IPS-18c (cell line): ENCODE measurements around the gene SHROOM4.

Experiments used
- H3K4me3 ChIP-seq: 2 replicates; pipeline ENCODE4 v1.7.0; 2013; ENCODE audit warnings: low read depth, mild to moderate bottlenecking, low read length, moderate library complexity; ENCODE audit not compliant: insufficient read depth
- H3K9me3 ChIP-seq: one replicate; pipeline ENCODE4 v1.6.1; 2013; ENCODE audit warnings: mild to moderate bottlenecking, low read length, moderate library complexity; ENCODE audit not compliant: control insufficient read depth, insufficient read depth

The SHROOM4 gene

DNA sequence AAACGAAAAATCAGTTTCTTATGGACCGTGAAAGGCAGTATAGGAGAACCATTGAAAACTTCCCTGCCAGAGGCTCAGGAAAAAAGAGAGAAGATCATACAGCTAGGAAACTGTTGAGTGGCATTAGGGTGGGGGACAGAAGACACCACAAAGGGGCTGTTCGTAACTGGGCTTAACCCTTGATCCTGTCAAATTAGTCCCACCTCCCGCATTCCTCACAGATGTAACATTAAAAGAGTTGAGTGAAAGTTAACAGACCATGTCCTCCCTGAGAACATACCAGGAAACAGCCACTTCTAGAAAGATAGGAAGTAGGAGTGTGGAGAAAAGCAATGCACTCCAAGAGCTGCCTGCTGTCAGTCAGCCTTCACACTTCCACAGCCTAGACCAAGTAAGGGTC lies 8.7 kb downstream of the SHROOM4 start:
- peaks cover 2% of the 10 kb centered on the region for H3K9me3 ChIP-seq
- no peak overlapping the region for H3K4me3 ChIP-seq

DNA sequence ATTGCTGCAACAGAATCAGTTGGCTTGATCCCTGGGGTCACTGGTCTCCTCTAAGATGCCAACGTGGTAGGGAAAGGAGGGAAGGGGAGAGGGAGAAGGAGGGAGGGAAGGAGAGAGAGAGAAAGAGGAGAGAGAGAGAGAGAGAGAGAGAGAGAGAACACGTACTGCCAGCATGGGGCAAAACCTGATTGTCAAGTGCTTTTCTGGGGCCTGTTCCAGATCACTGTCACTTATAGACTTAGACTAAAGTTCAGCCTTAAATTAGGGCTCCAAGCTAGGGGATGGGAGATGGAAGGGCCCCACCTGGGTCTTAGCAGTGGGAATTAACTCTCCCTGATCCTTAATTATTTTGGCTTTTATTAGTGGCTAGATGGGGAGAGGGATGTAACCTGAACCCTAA lies 12.9 kb downstream of the SHROOM4 start:
- peaks cover 7% of the 10 kb centered on the region for H3K9me3 ChIP-seq
- H3K4me3 ChIP-seq: no peak overlapping the region

DNA sequence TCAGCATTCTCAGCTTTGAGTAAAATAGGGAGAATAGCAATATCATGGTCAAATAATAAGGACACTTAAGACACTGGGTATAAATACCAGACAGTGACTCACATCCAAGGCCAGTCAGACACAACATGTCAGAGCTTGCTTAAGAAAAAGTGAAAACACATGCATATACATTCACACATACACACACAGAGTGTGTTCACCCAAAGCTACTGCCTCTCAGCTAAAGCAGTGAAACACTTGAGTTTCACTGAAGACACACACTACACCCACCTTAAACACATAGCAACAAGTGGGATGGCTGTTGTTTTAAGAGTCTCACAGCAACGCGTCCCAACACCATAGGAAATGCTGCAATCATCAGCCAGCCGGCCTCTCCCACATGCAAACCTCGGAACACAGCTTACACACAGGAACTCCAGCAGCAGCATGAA lies 14.4 kb downstream of the SHROOM4 start:
- Histone ChIP-seq H3K4me3 (no peak overlapping the region), H3K9me3 (peaks cover 7% of the 10 kb centered on the region)

DNA sequence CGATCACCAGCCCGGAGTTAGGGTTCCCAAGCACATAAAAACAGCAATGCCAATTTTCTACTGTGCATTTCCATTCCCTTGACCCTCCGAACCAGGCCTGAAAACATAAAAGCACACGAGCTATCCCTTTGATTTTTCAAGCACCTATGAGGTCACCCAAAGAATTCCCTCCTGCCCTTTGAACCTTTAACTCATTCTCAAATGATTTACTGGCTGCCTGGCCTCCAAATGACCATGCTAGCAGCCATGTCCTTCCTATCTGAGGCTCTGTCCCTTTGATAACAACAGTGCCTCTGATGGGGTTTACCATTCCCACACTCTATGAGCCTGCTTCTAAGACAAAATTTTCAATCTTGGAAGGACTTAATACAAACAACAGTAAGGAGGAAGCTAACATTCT lies 15.2 kb downstream of the SHROOM4 start:
- no peak overlapping the region for H3K4me3 ChIP-seq

DNA sequence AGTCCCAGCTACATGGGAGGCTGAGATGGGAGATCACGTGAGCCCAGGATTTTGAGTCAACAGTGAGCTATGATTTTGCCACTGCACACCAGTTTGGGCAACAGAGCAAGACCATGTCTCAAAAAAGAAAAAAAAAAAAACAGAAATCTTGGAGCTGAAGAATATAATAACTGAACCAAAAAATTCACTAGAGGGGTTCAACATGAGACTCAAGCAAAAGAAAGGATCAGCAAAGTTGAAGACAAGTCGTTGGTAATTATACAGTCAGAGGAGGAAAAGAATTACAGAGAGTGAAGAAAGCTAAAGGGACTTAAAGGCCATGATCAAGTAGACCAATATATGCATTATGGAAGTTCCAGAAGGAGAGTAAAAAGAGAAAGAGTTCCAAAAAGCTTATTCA lies 26.9 kb downstream of the SHROOM4 start:
- Histone ChIP-seq H3K9me3 (no peaks in the 10 kb centered on the region), H3K4me3 (no peak overlapping the region)

More for the DNA sequence above, 15.2 kb downstream of the SHROOM4 start:
- peaks cover 7% of the 10 kb centered on the region for H3K9me3 ChIP-seq

DNA sequence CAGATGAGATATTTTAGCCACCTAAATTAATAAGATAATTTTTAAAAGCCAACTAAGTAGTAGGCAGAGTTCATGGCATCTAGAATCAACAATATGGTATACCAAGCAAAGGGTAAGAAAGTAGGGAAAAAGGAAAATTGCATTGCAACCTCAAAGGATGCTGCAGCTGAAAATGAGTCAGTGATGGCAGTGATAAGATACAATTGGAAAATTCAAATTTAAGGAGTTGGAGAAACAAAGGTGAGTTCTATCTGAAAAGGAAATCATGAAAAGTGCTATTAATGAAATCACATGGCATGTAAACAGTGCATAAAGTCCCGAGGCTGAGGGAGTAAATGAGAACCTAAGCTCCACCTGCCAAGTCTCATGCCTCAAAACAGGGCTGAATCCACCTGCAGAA lies 33.9 kb downstream of the SHROOM4 start:
- Histone ChIP-seq H3K9me3 (peaks cover 3% of the 10 kb centered on the region), H3K4me3 (no peak overlapping the region)

DNA sequence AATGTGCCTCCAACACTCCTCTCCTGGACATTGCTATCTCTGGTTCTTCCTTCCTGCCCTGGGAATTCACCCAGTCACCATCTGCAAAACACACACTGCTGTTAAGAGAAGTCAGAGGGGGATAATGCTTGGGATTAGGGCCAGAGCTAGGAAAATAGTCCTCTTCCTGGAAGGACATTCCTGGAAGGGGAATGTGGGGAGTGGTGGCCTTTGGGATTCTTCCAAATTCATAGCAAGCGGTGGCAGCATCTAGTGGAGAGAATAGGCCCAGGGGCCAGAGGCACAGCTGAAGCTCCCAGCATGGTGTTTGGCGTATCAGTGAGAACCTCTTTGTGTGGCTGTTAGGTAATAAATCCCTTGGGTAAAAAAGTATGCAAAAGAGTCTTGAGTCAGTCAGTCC lies 34.3 kb downstream of the SHROOM4 start:
- peaks cover 3% of the 10 kb centered on the region for H3K9me3 ChIP-seq
- H3K4me3 ChIP-seq: no peak overlapping the region

DNA sequence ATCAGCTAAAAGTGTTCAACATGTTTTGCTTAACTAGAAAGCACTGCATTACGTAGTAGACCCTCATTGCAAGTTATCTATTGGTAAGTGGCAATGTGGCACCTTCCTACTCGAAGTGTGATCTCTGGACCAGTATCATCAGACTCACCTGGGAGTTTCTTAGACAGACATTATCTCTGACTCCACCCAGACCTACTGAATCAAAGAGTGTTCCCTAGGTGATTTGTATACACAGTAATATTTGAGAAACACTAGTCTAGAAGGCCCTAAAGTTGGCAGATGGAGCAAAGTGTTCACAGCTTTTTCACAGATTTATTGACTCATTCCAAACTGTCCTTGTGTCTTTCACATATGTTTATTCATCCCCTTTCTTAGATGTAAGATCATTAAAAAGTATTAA lies 35.7 kb downstream of the SHROOM4 start:
- peaks cover 3% of the 10 kb centered on the region for H3K9me3 ChIP-seq

DNA sequence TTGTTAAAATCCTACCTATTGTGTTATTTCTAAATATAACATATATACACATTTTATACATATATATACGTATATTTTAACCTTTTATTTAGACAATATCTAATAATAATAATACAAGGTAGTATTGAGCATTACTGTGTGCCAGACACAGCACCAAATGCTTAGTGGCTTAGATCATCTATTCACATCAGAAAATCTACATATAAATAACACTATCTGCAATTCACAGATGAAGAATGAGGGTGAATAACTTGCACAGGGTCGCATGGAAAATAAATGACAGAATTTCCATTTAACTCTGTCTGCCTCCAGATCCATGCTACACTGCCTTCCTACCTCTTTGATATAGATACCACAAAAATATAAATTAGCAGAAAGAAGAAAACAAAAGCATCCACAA lies 37.7 kb downstream of the SHROOM4 start:
- peaks cover 1% of the 10 kb centered on the region for H3K9me3 ChIP-seq
- no peak overlapping the region for H3K4me3 ChIP-seq

More for the DNA sequence above, 35.7 kb downstream of the SHROOM4 start:
- no peak overlapping the region for H3K4me3 ChIP-seq

DNA sequence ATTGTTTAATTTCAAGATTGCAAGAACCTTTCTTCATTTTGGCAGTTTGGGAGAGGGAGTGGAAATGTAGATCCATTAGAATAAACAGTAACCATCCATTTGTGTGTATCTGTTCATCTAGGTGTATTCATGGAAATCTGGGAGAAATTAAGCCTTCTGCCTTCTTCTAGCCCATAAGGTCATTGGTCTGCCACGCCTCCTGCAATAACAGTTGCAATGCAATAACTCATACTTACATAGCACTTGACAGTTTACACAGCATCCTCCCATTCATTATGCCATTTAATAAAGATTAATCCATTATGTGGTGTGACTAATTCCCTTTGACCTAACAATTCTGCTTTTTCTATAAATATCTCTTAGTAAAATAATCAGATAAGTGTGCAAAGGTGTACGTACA lies 42.6 kb downstream of the SHROOM4 start:
- H3K4me3 ChIP-seq: no peak overlapping the region
- no peaks in the 10 kb centered on the region for H3K9me3 ChIP-seq

DNA sequence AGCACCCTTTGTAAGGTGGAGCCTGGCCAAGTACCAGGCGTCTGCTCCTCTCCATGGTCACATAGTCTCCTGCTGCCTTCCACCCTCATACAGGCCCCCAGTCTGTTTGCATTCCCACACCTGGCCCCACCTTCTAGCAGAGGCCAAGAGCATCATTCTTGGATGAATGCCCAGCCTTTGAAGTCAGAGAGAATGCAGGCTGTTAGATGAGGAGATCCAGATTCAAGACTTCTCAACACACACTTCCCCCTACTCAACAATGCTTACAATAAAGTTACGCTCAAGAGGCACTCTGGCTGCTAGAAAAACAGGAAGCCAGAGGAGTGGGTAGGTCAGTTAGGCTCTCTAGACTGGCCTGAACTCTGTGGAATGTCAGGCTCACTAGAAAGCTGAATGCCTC lies 43.3 kb downstream of the SHROOM4 start:
- no peak overlapping the region for H3K4me3 ChIP-seq
- H3K9me3 ChIP-seq: no peaks in the 10 kb centered on the region

DNA sequence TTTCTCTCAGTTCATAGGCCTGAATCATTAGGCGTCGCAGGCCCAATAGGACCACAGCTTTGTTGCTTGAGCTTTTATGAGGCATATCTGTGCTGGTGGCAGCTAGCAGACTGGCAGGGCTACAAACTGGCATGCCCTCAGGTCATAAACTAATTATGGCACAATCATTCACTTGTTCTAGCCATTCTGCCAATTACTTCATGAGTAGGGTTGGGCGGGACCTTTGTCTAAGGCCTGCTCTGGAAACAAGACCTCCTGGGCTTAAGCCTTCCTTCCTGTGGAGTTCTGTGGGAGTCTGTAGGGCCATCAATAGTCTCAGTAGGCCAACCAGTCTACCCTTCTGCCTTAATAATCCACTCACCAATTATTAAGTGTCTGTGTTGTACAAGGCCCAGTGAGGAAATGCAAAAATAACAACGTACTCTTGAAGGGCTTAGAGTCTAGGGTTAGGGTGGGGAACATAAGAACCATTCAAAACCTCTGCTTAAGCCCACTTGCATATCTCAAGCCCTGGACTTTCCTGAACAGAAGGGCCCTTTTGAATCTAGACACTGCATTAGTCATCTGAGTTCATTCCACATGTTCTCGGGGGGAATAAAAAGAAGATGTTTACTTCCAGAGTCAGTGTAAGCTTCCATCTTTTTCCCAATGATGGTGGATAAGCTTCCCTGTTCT lies 44.5 kb downstream of the SHROOM4 start:
- no peaks in the 10 kb centered on the region for H3K9me3 ChIP-seq
- no peak overlapping the region for H3K4me3 ChIP-seq

DNA sequence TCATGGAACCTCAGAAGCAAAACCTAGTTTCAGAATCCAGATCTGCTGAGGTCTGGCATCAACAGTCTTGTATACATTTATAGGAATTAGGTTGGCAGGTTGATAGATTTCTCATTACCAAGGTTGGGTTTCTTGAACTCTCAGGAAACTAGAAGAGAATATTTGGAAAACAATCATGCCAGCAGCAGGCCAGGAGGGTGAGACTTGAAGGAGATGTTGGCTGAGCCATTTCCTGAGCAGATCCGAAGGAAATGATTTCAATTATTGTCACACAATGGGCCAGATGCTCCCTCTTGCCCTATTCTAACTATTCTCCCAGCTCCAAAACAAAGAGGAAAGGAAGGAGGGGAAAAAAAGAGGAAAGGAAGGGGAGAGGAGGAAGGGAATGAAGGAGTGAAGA lies 45.2 kb downstream of the SHROOM4 start:
- H3K9me3 ChIP-seq: no peaks in the 10 kb centered on the region
- no peak overlapping the region for H3K4me3 ChIP-seq

DNA sequence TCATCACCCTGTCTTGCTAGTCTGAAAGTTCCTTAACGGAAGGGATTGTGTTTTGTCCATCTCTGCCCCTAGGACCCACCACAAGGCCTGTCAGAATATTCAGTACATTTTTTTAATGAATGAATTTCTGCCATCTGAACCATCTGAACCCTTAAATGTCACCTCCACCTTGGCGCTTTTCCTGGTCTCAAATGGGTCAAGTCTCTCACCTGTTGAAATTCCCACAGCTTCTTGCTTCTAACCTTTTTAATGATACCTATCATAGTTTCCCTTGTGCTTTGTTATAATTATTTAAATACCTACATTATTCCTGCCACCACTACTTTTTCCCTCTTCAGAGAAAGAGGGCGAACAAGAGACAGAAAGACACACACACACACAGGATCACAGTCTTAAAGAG lies 48.0 kb downstream of the SHROOM4 start:
- no peaks in the 10 kb centered on the region for H3K9me3 ChIP-seq
- no peak overlapping the region for H3K4me3 ChIP-seq

DNA sequence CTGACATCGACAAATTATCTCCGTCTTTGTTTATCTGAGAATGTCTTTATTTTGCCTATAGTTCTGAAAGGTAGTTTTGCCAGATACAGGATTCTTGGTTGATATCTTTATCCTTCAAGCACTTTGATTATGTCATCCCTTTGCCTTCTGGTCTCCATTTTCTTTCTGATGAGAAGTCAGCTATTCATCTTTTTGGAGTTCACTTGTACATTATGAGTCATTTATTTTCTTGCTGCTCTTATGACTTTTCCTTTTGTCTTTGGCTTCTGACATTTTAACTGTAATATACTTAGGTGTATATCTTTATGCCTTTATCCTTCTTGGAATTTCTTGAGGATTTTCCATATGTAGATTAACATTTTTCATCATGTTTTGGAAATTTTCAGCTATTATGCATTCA lies 51.4 kb downstream of the SHROOM4 start:
- Histone ChIP-seq H3K9me3 (no peaks in the 10 kb centered on the region), H3K4me3 (no peak overlapping the region)

DNA sequence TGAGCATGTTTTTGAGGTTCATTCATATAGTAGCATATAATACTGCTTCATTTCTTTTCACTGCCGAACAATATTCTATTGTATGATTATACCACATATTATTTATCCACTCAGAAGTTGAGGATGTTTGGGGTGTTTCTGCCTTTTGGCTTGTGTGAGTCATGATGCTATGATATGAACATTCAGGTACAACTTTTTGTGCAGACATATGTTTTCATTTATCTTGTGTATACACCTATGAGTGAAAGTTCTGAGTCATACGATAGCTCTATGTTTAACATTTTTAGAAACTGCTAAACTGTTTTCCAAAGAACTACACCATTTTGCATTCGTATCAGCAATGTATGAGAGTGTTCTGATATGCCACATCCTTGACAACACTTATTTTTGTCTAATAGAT lies 57.7 kb downstream of the SHROOM4 start:
- Histone ChIP-seq H3K9me3 (no peaks in the 10 kb centered on the region), H3K4me3 (no peak overlapping the region)

DNA sequence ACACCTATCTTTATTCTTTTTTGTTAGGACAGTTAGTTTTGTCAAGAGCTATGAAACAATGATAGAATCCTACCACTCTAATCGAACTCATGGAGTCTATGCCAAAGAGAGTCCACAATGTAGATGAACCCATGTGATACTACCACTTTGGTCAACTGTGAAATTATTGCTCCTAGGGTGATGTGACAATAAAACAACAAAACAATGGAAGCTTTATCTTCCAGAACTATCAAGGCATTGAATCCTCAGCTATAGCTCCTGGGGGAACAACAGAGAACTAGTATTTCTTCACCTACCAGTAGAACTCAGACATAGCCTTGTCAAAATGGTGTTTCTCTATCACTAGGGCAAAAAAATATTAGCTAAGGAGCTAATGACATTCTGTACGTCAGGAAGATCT lies 62.9 kb downstream of the SHROOM4 start:
- no peak overlapping the region for H3K4me3 ChIP-seq
- peaks cover 5% of the 10 kb centered on the region for H3K9me3 ChIP-seq

DNA sequence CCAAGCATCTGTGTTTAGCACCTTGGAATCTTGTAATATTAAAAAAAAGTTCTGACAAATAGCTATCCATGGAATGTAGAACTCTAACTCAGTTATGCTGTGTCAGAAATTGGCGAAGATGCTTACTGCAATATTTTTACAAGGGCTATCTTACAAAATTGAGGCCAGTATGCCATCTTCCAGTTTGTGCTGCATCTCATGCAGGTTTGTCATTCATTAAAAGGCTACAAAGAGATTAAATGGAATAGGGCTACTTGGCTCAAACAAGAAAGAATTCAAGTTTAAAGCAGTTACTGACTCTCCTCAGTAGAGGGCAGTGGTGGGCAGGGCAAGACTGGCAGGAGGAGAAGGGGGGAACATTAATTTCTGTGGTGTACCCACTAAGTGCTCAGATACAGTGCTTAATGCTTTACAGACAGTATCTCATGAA lies 66.5 kb downstream of the SHROOM4 start:
- peaks cover 7% of the 10 kb centered on the region for H3K9me3 ChIP-seq
- H3K4me3 ChIP-seq: no peak overlapping the region

DNA sequence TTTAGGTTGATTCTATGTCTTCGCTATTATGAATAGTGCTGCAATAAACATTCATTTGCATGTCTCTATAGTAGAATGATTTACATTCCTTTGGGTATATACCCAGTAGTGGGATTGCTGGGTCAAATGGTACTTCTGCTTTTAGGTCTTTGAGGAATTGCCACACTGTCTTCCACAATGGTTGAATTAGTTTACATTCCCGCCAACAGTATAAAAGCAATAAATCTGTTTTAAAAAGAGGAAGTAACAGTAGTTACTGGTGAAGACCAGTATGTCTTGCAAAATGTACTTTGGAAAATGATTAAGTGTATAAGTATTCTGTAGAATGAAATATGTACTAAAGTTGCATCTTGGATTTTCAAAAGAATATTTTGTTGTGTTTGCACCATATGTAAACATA lies 77.3 kb downstream of the SHROOM4 start:
- Histone ChIP-seq H3K4me3 (no peak overlapping the region), H3K9me3 (no peaks in the 10 kb centered on the region)
